T-helper 2 cell (primary cell): ENCODE data around the gene LRRC38.
"Not testable (repeated sequence)": the region's sequence is repeated elsewhere in the genome, so short reads cannot be mapped to it uniquely, and the experiment has no call there.

ENCODE experiments used
- DNase-seq, 5 experiments: peaks; one replicate each; pipeline versions ENCODE4 v3.0.0 to v3.0.0-alpha.2; 2012 to 2022

Gene LRRC38

DNA sequence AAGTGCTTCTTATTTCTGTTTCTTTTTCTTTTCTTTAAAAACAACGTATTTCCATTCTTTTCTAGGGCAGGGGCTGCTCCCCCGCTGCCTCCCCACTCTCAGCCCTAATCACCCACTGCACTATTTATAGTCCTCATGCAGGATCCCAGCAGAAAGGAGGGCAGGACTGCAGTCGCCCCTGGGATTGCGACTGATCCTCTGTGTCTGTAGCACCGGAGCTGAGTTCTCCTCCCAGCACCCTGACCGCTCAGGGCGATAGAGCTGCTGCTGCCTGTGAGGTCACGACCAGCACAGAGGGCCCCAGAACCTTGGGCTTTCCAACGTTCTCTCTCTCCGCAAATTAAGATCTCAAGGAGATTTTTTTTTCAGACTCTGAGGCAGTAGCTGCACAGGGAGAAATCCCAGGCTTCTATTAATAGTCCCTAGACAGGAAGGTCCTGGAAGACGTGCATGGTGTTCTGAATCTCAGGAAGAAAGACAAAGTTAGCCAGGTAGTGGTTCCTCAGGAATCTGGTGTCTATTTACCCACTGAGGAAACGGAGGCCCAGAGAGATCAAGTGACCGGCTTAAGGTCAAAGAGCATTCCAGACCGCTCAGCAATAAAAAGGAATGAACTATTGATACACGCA, 56.8 kb downstream of the LRRC38 start:
- DNase-seq = no peak

- DNase-seq = no peak
Measured at GRCh38 chr1:13451399-13451965, 62.3 kb downstream of the LRRC38 start.

GRCh38 chr1:13450204-13450603, 63.6 kb downstream of the LRRC38 start:
- no peak for DNase-seq

GRCh38 chr1:13443335-13443979, 70.3 kb downstream of the LRRC38 start:
- DNase-seq = no peak

DNA sequence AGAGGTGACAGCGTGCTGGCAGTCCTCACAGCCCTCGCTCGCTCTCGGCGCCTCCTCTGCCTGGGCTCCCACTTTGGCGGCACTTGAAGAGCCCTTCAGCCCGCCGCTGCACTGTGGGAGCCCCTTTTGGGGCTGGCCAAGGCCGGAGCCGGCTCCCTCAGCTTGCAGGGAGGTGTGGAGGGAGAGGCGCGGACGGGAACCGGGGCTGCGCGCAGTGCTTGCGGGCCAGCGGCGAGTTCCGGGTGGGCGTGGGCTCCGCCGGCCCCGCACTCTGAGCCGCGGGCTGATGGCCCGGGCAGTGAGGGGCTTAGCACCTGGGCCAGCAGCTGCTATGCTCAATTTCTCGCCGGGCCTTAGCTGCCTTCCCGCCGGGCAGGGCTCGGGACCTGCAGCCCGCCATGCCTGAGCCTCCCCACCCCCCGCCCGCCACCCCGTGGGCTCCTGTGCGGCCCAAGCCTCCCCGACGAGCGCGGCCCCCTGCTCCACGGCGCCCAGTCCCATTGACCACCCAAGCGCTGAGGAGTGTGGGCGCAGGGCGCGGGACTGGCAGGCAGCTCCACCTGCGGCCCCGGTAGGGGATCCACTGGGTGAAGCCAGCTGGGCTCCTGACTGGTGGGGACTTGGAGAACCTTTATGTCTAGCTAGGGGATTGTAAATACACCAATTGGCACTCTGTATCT, 74.6 kb downstream of the LRRC38 start:
- DNase-seq = not testable (repeated sequence)

- no peak for DNase-seq
Measured at GRCh38 chr1:13435458-13435857, 78.3 kb downstream of the LRRC38 start.

DNA sequence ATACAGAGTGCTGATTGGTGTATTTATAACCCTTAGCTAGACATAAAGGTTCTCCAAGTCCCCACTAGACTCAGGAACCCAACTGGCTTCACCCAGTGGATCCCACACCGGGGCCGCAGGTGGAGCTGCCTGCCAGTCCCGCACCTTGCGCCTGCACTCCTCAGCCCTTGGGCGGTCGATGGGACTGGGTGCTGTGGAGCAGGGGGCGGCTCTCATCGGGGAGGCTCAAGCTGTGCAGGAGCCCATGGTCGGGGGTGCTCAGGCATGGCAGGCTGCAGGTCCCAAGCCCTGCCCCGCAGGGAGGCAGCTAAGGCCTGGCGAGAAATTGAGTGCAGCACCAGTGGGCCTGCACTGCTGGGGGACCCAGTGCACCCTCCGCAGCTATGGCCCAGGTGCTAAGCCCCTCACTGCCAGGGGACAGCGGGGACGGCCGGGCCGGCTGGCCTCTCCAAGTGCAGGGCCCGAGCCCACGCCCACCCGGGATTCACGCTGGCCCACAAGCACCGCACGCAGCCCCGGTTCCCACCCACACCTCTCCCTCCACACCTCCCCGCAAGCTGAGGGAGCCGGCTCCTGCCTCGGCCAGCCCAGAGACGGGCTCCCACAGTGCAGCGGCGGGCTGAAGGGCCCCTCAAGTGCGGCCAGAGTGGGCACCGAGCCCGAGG, 80.0 kb downstream of the LRRC38 start:
- not testable (repeated sequence) for DNase-seq

DNA sequence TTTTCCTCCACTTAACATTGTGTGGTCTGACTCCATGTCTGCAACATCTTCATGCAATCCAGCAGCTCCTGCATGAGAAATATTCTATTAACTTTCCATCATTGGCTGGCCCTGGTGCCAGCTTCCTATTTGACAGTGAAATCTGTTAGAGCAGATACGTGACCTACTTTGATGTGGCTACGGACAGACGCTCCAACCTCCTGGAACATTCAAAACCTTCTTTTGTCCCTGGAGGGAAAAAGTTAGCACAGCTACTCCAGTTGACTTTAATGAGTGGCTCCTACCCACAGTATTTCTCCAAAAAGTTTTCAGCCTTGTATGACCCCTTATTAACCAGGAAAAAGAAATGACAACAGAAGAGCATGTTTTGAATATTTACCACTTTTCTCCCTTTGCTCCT, 81.6 kb downstream of the LRRC38 start:
- DNase-seq = no peak

DNA sequence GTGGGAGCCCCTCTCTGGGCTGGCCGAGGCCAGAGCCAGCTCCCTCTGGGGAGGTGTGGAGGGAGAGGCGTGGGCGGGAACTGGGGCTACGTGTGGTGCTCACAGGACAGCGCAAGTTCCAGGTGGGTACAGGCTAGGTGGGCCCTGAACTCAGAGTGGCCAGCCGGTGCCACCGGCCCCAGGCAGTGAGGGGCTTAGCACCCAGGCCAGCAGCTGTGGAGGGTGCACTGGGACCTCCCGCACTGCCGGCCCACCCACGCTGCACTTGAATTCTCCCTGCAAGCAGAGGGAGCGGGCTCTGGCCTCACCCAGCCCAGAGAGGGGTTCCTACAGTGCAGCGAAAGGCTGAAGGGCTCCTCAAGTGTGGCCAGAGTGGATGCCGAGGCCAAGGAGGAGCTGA, 83.3 kb downstream of the LRRC38 start:
- no peak for DNase-seq
